ENCODE results near the gene C5orf58.

Gene C5orf58

GRCh38 chr5:170288151-170288550, 55.4 kb downstream of the C5orf58 start:
- DNase-seq = no peak
- H3K4me3 Mint-ChIP-seq = no peak overlapping the region
- peaks cover 59% of the 10 kb centered on the region for H3K9me3 Mint-ChIP-seq
- H3K36me3 Mint-ChIP-seq (ENCODE audit: low read depth) = no peaks in the 10 kb centered on the region
- TF ChIP-seq CTCF (IDR thresholded peaks at IDR 0.05) = no peak
- peaks cover 21% of the 10 kb centered on the region for H3K27me3 Mint-ChIP-seq (ENCODE audit: low read depth, poor library complexity)
- H3K4me1 Mint-ChIP-seq = no peaks in the 10 kb centered on the region
- H3K27ac Mint-ChIP-seq = no peak overlapping the region

- Mint-ChIP-seq H3K9me3 (peaks cover 55% of the 10 kb centered on the region), H3K4me3 (no peak overlapping the region), H3K4me1 (no peaks in the 10 kb centered on the region), H3K27ac (no peak overlapping the region), H3K27me3 (ENCODE audit: low read depth, poor library complexity) (peaks cover 17% of the 10 kb centered on the region), H3K36me3 (ENCODE audit: low read depth) (no peaks in the 10 kb centered on the region)
- no peak for DNase-seq
- no peak for TF ChIP-seq CTCF (IDR thresholded peaks at IDR 0.05)
Observed at GRCh38 chr5:170288551-170288950, 55.8 kb downstream of the C5orf58 start.

- Mint-ChIP-seq H3K27ac (peak overlapping the region; percentile 49), H3K4me1 (no peaks in the 10 kb centered on the region), H3K4me3 (no peak overlapping the region), H3K36me3 (ENCODE audit: low read depth) (no peaks in the 10 kb centered on the region), H3K9me3 (peaks cover 50% of the 10 kb centered on the region), H3K27me3 (ENCODE audit: low read depth, poor library complexity) (peaks cover 14% of the 10 kb centered on the region)
- DNase-seq = no peak
- no peak for TF ChIP-seq CTCF (IDR thresholded peaks at IDR 0.05)
Observed at GRCh38 chr5:170289121-170289520, 56.3 kb downstream of the C5orf58 start.

- H3K4me1 Mint-ChIP-seq = no peaks in the 10 kb centered on the region
- H3K27ac Mint-ChIP-seq = no peak overlapping the region
- peaks cover 16% of the 10 kb centered on the region for H3K27me3 Mint-ChIP-seq (ENCODE audit: low read depth, poor library complexity)
- no peaks in the 10 kb centered on the region for H3K36me3 Mint-ChIP-seq (ENCODE audit: low read depth)
- no peak overlapping the region for H3K4me3 Mint-ChIP-seq
- no peak for DNase-seq
- TF ChIP-seq CTCF (IDR thresholded peaks at IDR 0.05) = no peak
- H3K9me3 Mint-ChIP-seq = peaks cover 44% of the 10 kb centered on the region
Observed at GRCh38 chr5:170289764-170290163, 57.0 kb downstream of the C5orf58 start.

GRCh38 chr5:170290498-170290897, 57.7 kb downstream of the C5orf58 start:
- H3K27ac Mint-ChIP-seq = no peak overlapping the region
- no peak for DNase-seq
- H3K9me3 Mint-ChIP-seq = peaks cover 36% of the 10 kb centered on the region
- no peak overlapping the region for H3K4me3 Mint-ChIP-seq
- peaks cover 16% of the 10 kb centered on the region for H3K27me3 Mint-ChIP-seq (ENCODE audit: low read depth, poor library complexity)
- no peaks in the 10 kb centered on the region for H3K4me1 Mint-ChIP-seq
- no peak for TF ChIP-seq CTCF (IDR thresholded peaks at IDR 0.05)
- no peaks in the 10 kb centered on the region for H3K36me3 Mint-ChIP-seq (ENCODE audit: low read depth)

- H3K9me3 Mint-ChIP-seq = peaks cover 30% of the 10 kb centered on the region
- peaks cover 9% of the 10 kb centered on the region for H3K27me3 Mint-ChIP-seq (ENCODE audit: low read depth, poor library complexity)
- H3K4me1 Mint-ChIP-seq = peaks cover 3% of the 10 kb centered on the region
- H3K27ac Mint-ChIP-seq = no peak overlapping the region
- no peak for TF ChIP-seq CTCF (IDR thresholded peaks at IDR 0.05)
- H3K4me3 Mint-ChIP-seq = no peak overlapping the region
- H3K36me3 Mint-ChIP-seq (ENCODE audit: low read depth) = no peaks in the 10 kb centered on the region
- DNase-seq = no peak
Observed at GRCh38 chr5:170292179-170293104, 59.7 kb downstream of the C5orf58 start.
